B cell (primary cell): Measurements from ENCODE around the gene RTL5. TPM values are rescaled to one million over a fixed set of nuclear protein-coding genes. Genes with fewer than 3 reads are reported as not detected.

Experiments used
- ATAC-seq: fragments of 200-7000 bp; cut with Tn5 transposase; one replicate; pipeline ENCODE4 v1.10.0; 2021; ENCODE audit warnings: low read depth, mild to moderate bottlenecking, moderate number of reproducible peaks, moderate library complexity
- CTCF ChIA-PET: fragments of 350-600 bp; sonication (Branson Sonifier 250); formaldehyde crosslinking; loops from one replicate; lab custom pipeline; 2021; ENCODE audit warnings: antibody characterized with exemption, inconsistent platforms; lab: Charles Lee
- POLR2A ChIA-PET: fragments of 350-600 bp; sonication (Branson Sonifier 250); formaldehyde crosslinking; loops from one replicate; lab custom pipeline; 2021; ENCODE audit warnings: antibody characterized with exemption; lab: Charles Lee
- DNase-seq: peaks from one replicate; pipeline ENCODE4 v3.0.0; 2013
- H2AFZ ChIP-seq: 2 replicates; pipeline ENCODE4 v1.6.1; 2012; ENCODE audit warnings: mild to moderate bottlenecking, low read depth, low read length; ENCODE audit not compliant: insufficient read depth, poor library complexity, severe bottlenecking
- H3K27ac ChIP-seq, 2 donors: 1 replicate in 1 of 2; 2 replicates in 1 of 2; pipeline ENCODE4 v1.5.1; 2012 to 2013; ENCODE audit warnings: low read length in 2 of 2, mild to moderate bottlenecking in 2 of 2, moderate library complexity in 1 of 2
- H3K27me3 ChIP-seq, 4 experiments: fragments of 200-600 bp in 1 of 4; sonication (generic) in 1 of 4; replicated peaks in 1 of 4; 1 replicate in 2 of 4; 2 replicates in 2 of 4; pipeline versions ENCODE4 v1.6.1 to v1.7.0; 2013 to 2016; ENCODE audit warnings: low read length in 3 of 4, mild to moderate bottlenecking in 2 of 4, mixed read lengths in 1 of 4, moderate library complexity in 1 of 4; ENCODE audit not compliant: insufficient read depth in 4 of 4, control insufficient read depth in 3 of 4; ENCODE audit errors: control extremely low read depth in 1 of 4
- H3K36me3 ChIP-seq, 2 experiments: replicated peaks in 1 of 2; 1 replicate in 1 of 2; 2 replicates in 1 of 2; pipeline versions ENCODE4 v1.6.1 to v1.7.1; 2013; ENCODE audit warnings: low read length in 1 of 2; ENCODE audit not compliant: insufficient read depth in 2 of 2, control insufficient read depth in 1 of 2; ENCODE audit errors: control extremely low read depth in 1 of 2, extremely low read depth in 1 of 2
- H3K4me1 ChIP-seq, 2 donors: fragments of 200-600 bp in 1 of 2; sonication (generic) in 1 of 2; 1 replicate in 1 of 2; 2 replicates in 1 of 2; pipeline versions ENCODE4 v1.5.1 to v1.6.1; 2013 to 2017; ENCODE audit warnings: low read length in 2 of 2; ENCODE audit not compliant: control insufficient read depth in 2 of 2, insufficient read depth in 2 of 2
- H3K4me2 ChIP-seq: replicated peaks from 2 replicates; pipeline ENCODE3; 2012; ENCODE audit warnings: mild to moderate bottlenecking, low read depth, low read length; ENCODE audit not compliant: poor library complexity, severe bottlenecking
- H3K4me3 ChIP-seq, 5 experiments: fragments of 200-600 bp in 1 of 5; sonication (generic) in 1 of 5; 1 replicate in 3 of 5; 2 replicates in 2 of 5; pipeline versions ENCODE4 v1.5.1 to v1.7.0; 2011 to 2016; ENCODE audit warnings: low read length in 4 of 5, mild to moderate bottlenecking in 4 of 5, low read depth in 2 of 5, control low read depth in 1 of 5, moderate library complexity in 1 of 5; ENCODE audit not compliant: insufficient read depth in 1 of 5; ENCODE audit errors: control extremely low read depth in 1 of 5, extremely low read depth in 1 of 5
- H3K79me2 ChIP-seq: fragments of 200-600 bp; sonication (generic); one replicate; pipeline ENCODE4 v1.6.0; 2016; ENCODE audit warnings: low read length; ENCODE audit not compliant: control insufficient read depth, insufficient read depth
- H3K9ac ChIP-seq: fragments of 200-600 bp; sonication (generic); 2 replicates; pipeline ENCODE4 v1.6.1; 2017; ENCODE audit warnings: mild to moderate bottlenecking, low read length, moderate library complexity
- H3K9me3 ChIP-seq, 3 donors: one replicate each; pipeline versions ENCODE4 v1.6.1 to v1.7.1; 2013; ENCODE audit warnings: low read length in 2 of 3; ENCODE audit not compliant: control insufficient read depth in 2 of 3, insufficient read depth in 1 of 3; ENCODE audit errors: control extremely low read depth in 1 of 3
- H4K20me1 ChIP-seq: 2 replicates; pipeline ENCODE4 v1.6.0; 2012; ENCODE audit warnings: mild to moderate bottlenecking, low read length; ENCODE audit not compliant: insufficient read depth, control insufficient read depth, poor library complexity, severe bottlenecking
- H3K27ac Mint-ChIP-seq: one replicate; pipeline ENCODE4 v1.8.0; 2021; ENCODE audit warnings: mixed read lengths
- H3K27me3 Mint-ChIP-seq: one replicate; pipeline ENCODE4 v1.8.0; 2021; ENCODE audit warnings: mixed read lengths
- H3K4me1 Mint-ChIP-seq: one replicate; pipeline ENCODE4 v1.8.0; 2021; ENCODE audit warnings: mixed read lengths
- H3K4me3 Mint-ChIP-seq: one replicate; pipeline ENCODE4 v1.8.0; 2021; ENCODE audit warnings: mixed read lengths
- H3K9me3 Mint-ChIP-seq: one replicate; pipeline ENCODE4 v1.8.0; 2022; ENCODE audit warnings: mixed read lengths; ENCODE audit not compliant: insufficient read depth
- CTCF ChIP-seq: fragments of 200-600 bp; IDR thresholded peaks from one replicate; pipeline ENCODE4 v1.8.0; 2022; ENCODE audit warnings: antibody characterized with exemption, mild to moderate bottlenecking
- EZH2 ChIP-seq: IDR thresholded peaks from 2 replicates; pipeline ENCODE4 v1.6.1; 2012; ENCODE audit warnings: borderline replicate concordance, low read depth, mild to moderate bottlenecking, moderate library complexity, low read length; ENCODE audit not compliant: insufficient read depth, poor library complexity, severe bottlenecking
- WGBS: methylation state at CpG from one replicate; pipeline ENCODE4 v1.1.5; 2013; ENCODE audit warnings: missing lambda C conversion rate; ENCODE audit not compliant: insufficient coverage; 5-methylcytosine and 5-hydroxymethylcytosine counted together
- intact Hi-C: fragments of 100-400 bp; cut with micrococcal nuclease; formaldehyde crosslinking; loops from one replicate; pipeline ENCODE4 v1.10.0; 2022
- polyA plus RNA-seq: library from polyadenylated mRNA; depleted of rRNA; stranded (reverse); fragments of >200 nt; gene quantifications from 2 replicates; pipeline ENCODE4 v1.2.3, GENCODE V29; 2012
- total RNA-seq, 2 donors: library from RNA; stranded (reverse); fragments of 120-200 nt in 1 of 2; gene quantifications; 1 replicate in 1 of 2; 2 replicates in 1 of 2; pipeline versions ENCODE4 v1.2.3 to v1.2.4, GENCODE V29; 2013 to 2022

The RTL5 gene
- total and polyA plus RNA-seq, 2 donors (not counting 1 experiment from before 2014, with no cell fraction given) = 1.0 to 22.4 TPM

GRCh38 chrX:72146527-72146926 is 14.8 kb upstream of the RTL5 start:
- Histone ChIP-seq H3K4me3 (no peak overlapping the region), H3K9ac (no peak overlapping the region), H3K36me3 (no peaks in the 10 kb centered on the region), H3K27ac (no peak overlapping the region), H3K27me3 (no peaks in the 10 kb centered on the region), H3K9me3 (no peaks in the 10 kb centered on the region), H3K4me2 (no peak overlapping the region), H3K4me1 (peaks cover 4 to 7% of the 10 kb centered on the region in 2 donors), H3K79me2 (no peaks in the 10 kb centered on the region), H4K20me1 (no peaks in the 10 kb centered on the region), H2AFZ (no peak overlapping the region)
- H3K9me3 Mint-ChIP-seq = no peaks in the 10 kb centered on the region
- no peak overlapping the region for H3K4me3 Mint-ChIP-seq
- CTCF ChIA-PET = interaction anchor here (1.4 kb wide), 1 partner anchor 14 kb away, joined by 3 read pairs; the partner anchor contains the start of gene RTL5
- H3K27ac Mint-ChIP-seq = no peak overlapping the region
- TF ChIP-seq EZH2 (no peak), CTCF (no peak)
- H3K4me1 Mint-ChIP-seq = peaks cover 15% of the 10 kb centered on the region
- POLR2A ChIA-PET = no interaction called here
- DNase-seq (no peak), ATAC-seq (no peak)
- H3K27me3 Mint-ChIP-seq = peaks cover 10% of the 10 kb centered on the region
- intact Hi-C loops = no loop called here
- no CpG with 5 or more reads among the region's 2 CpGs for WGBS

- Mint-ChIP-seq H3K4me3 (no peak overlapping the region), H3K27me3 (peaks cover 4% of the 10 kb centered on the region), H3K27ac (no peak overlapping the region), H3K4me1 (peaks cover 19% of the 10 kb centered on the region), H3K9me3 (no peaks in the 10 kb centered on the region)
- no peak overlapping the region for H3K4me3 ChIP-seq
- POLR2A ChIA-PET = no interaction called here
- no peaks in the 10 kb centered on the region for H3K36me3 ChIP-seq
- ATAC-seq = no peak
- H3K79me2 ChIP-seq = no peaks in the 10 kb centered on the region
- no peak for TF ChIP-seq CTCF
- no peak for TF ChIP-seq EZH2
- H3K9ac ChIP-seq = no peak overlapping the region
- no CpG with 5 or more reads among the region's 2 CpGs for WGBS
- no peaks in the 10 kb centered on the region for H4K20me1 ChIP-seq
- CTCF ChIA-PET = interaction anchor here (1.4 kb wide), 1 partner anchor 13 kb away, joined by 3 read pairs; the partner anchor contains the start of gene RTL5
- peaks cover 4 to 7% of the 10 kb centered on the region in 2 donors for H3K4me1 ChIP-seq
- H2AFZ ChIP-seq = no peak overlapping the region
- H3K9me3 ChIP-seq = no peaks in the 10 kb centered on the region
- intact Hi-C loops = no loop called here
- H3K27ac ChIP-seq = no peak overlapping the region
- H3K4me2 ChIP-seq = no peak overlapping the region
- no peaks in the 10 kb centered on the region for H3K27me3 ChIP-seq
- DNase-seq = no peak
Measured at GRCh38 chrX:72145181-72145580, 13.5 kb upstream of the RTL5 start.
